ENCODE data around the gene TAF12.
"Not testable (repeated sequence)": the region's sequence is repeated elsewhere in the genome, so short reads cannot be mapped to it uniquely, and the experiment has no call there.

Gene TAF12

GRCh38 chr1:28582248-28582615 is 60.6 kb downstream of the TAF12 start:
- DNase-seq (ENCODE audit: low spot score), result no peak

GRCh38 chr1:28581531-28582247 is 61.2 kb downstream of the TAF12 start:
- DNase-seq (ENCODE audit: low spot score), result peak; percentile 94

GRCh38 chr1:28580722-28581530 is 61.9 kb downstream of the TAF12 start:
- peak; percentile 59 for DNase-seq (ENCODE audit: low spot score)

- DNase-seq (ENCODE audit: low spot score), result no peak
Observed at GRCh38 chr1:28579401-28579800, 63.5 kb downstream of the TAF12 start.

- DNase-seq (ENCODE audit: low spot score), result no peak
Observed at GRCh38 chr1:28578696-28579218, 64.1 kb downstream of the TAF12 start.

- no peak for DNase-seq (ENCODE audit: low spot score)
Observed at GRCh38 chr1:28577738-28578536, 64.9 kb downstream of the TAF12 start.

GRCh38 chr1:28577052-28577678 is 65.7 kb downstream of the TAF12 start:
- no peak for DNase-seq (ENCODE audit: low spot score)

- DNase-seq (ENCODE audit: low spot score), result no peak
Observed at GRCh38 chr1:28573564-28573963, 69.3 kb downstream of the TAF12 start.

GRCh38 chr1:28572891-28573290 is 70.0 kb downstream of the TAF12 start:
- DNase-seq (ENCODE audit: low spot score), result not testable (repeated sequence)

GRCh38 chr1:28571911-28572310 is 71.0 kb downstream of the TAF12 start:
- DNase-seq (ENCODE audit: low spot score), result no peak

GRCh38 chr1:28566931-28567330 is 75.9 kb downstream of the TAF12 start:
- no peak for DNase-seq (ENCODE audit: low spot score)

- no peak for DNase-seq (ENCODE audit: low spot score)
Observed at GRCh38 chr1:28565726-28566125, 77.1 kb downstream of the TAF12 start.

GRCh38 chr1:28565040-28565439 is 77.8 kb downstream of the TAF12 start:
- DNase-seq (ENCODE audit: low spot score), result no peak

GRCh38 chr1:28564310-28564709 is 78.6 kb downstream of the TAF12 start:
- DNase-seq (ENCODE audit: low spot score), result no peak

GRCh38 chr1:28560886-28561285 is 82.0 kb downstream of the TAF12 start:
- no peak for DNase-seq (ENCODE audit: low spot score)

Small RNA genes within 50 kb of the gene (small RNA-seq; reads per million reads assigned to genes)
- gene RF00422 (0 reads per million in 2 experiments), gene RNU11 (0 reads per million in 2 experiments), gene SNORA16A (0 reads per million in 2 experiments), gene SNORA44 (0 reads per million in 2 experiments), gene SNORA61 (0 reads per million in 2 experiments), gene SNORD99 (204 to 5,588 reads per million in 2 experiments)

All from SK-N-DZ (cell line).